OCI-LY3 (cell line): ENCODE data around the gene SELENON.

Experiments used
- H2AFZ ChIP-seq: fragments of 200-600, 300-600 bp; shearing (Covaris generic); 2 replicates; pipeline ENCODE4 v1.6.0; 2014; ENCODE audit warnings: antibody characterized with exemption, low read depth, low read length
- H3K27ac ChIP-seq: fragments of 200-600, 300-600 bp; sonication (generic); 2 replicates; pipeline ENCODE4 v1.5.1; 2014; ENCODE audit warnings: mild to moderate bottlenecking, low read length, moderate library complexity, mixed read lengths
- H3K27me3 ChIP-seq: fragments of 200-600, 300-600 bp; sonication (generic); 2 replicates; pipeline ENCODE4 v1.6.1; 2014; ENCODE audit warnings: low read depth, low read length, mixed read lengths
- H3K36me3 ChIP-seq: fragments of 200-600, 300-600 bp; sonication (generic); replicated peaks from 2 replicates; pipeline ENCODE3; 2014; ENCODE audit warnings: low read depth, low read length, mixed read lengths
- H3K4me1 ChIP-seq: fragments of 300-600, 200-600 bp; sonication (generic); 2 replicates; pipeline ENCODE4 v1.6.1; 2014; ENCODE audit warnings: low read length, mixed read lengths
- H3K4me2 ChIP-seq: fragments of 200-600, 300-600 bp; sonication (generic); 2 replicates; pipeline ENCODE4 v1.6.1; 2014; ENCODE audit warnings: low read length, mixed read lengths
- H3K4me3 ChIP-seq: fragments of 300-600, 200-600 bp; sonication (generic); 2 replicates; pipeline ENCODE4 v1.5.1; 2014; ENCODE audit warnings: antibody characterized with exemption, mild to moderate bottlenecking, low read length, moderate library complexity
- H3K79me2 ChIP-seq: fragments of 300-600, 200-600 bp; shearing (Covaris generic); 2 replicates; pipeline ENCODE4 v1.6.1; 2014; ENCODE audit warnings: mild to moderate bottlenecking, low read length, mixed read lengths
- H3K9ac ChIP-seq: fragments of 300-600, 200-600 bp; shearing (Covaris generic); 2 replicates; pipeline ENCODE4 v1.6.0; 2014; ENCODE audit warnings: mild to moderate bottlenecking, low read length, moderate library complexity
- H3K9me3 ChIP-seq: fragments of 200-600, 300-600 bp; shearing (Covaris generic); 2 replicates; pipeline ENCODE4 v1.6.1; 2014; ENCODE audit warnings: low read length, mixed read lengths; ENCODE audit not compliant: insufficient read depth
- H4K20me1 ChIP-seq: fragments of 200-600, 300-600 bp; sonication (generic); 2 replicates; pipeline ENCODE4 v1.6.1; 2016; ENCODE audit warnings: low read length, mixed read lengths; ENCODE audit not compliant: insufficient read depth
- CTCF ChIP-seq: fragments of 200-600, 300-600 bp; sonication (generic); IDR thresholded peaks from 2 replicates; pipeline ENCODE4 v1.5.1; 2014; ENCODE audit warnings: antibody characterized with exemption, low read length, low read depth
- EZH2phosphoT487 ChIP-seq: fragments of 200-600 bp; shearing (Covaris generic); IDR thresholded peaks from 2 replicates; pipeline ENCODE4 v1.6.1; 2018; ENCODE audit warnings: antibody characterized with exemption, mixed run types, low read depth

Gene SELENON

GRCh38 chr1:25779894-25780293, 20.1 kb upstream of the SELENON start:
- Histone ChIP-seq H4K20me1 (no peaks in the 10 kb centered on the region), H3K4me2 (no peak overlapping the region), H3K4me1 (peaks cover 6% of the 10 kb centered on the region; the same call in 1 of the 2 replicates), H3K9ac (no peak overlapping the region), H3K4me3 (no peak overlapping the region), H3K79me2 (no peaks in the 10 kb centered on the region), H3K9me3 (no peaks in the 10 kb centered on the region), H2AFZ (no peak overlapping the region), H3K27ac (no peak overlapping the region), H3K36me3 (no peaks in the 10 kb centered on the region), H3K27me3 (no peaks in the 10 kb centered on the region)
- no peak for TF ChIP-seq EZH2phosphoT487
- TF ChIP-seq CTCF: no peak

GRCh38 chr1:25780318-25781129, 19.5 kb upstream of the SELENON start:
- no peaks in the 10 kb centered on the region for H3K36me3 ChIP-seq
- no peak overlapping the region for H3K9ac ChIP-seq
- no peaks in the 10 kb centered on the region for H3K79me2 ChIP-seq
- H4K20me1 ChIP-seq: no peaks in the 10 kb centered on the region
- H3K27me3 ChIP-seq: no peaks in the 10 kb centered on the region
- H3K27ac ChIP-seq: no peak overlapping the region
- H3K4me1 ChIP-seq: no peaks in the 10 kb centered on the region
- H3K4me3 ChIP-seq: no peak overlapping the region
- TF ChIP-seq EZH2phosphoT487 (no peak), CTCF (no peak)
- no peaks in the 10 kb centered on the region for H3K9me3 ChIP-seq
- H2AFZ ChIP-seq: no peak overlapping the region
- no peak overlapping the region for H3K4me2 ChIP-seq

GRCh38 chr1:25781130-25781433, 18.9 kb upstream of the SELENON start:
- no peak overlapping the region for H3K4me3 ChIP-seq
- no peaks in the 10 kb centered on the region for H4K20me1 ChIP-seq
- no peak overlapping the region for H2AFZ ChIP-seq
- no peak for TF ChIP-seq CTCF
- TF ChIP-seq EZH2phosphoT487: no peak
- no peaks in the 10 kb centered on the region for H3K27me3 ChIP-seq
- no peaks in the 10 kb centered on the region for H3K36me3 ChIP-seq
- no peak overlapping the region for H3K27ac ChIP-seq
- H3K9ac ChIP-seq: no peak overlapping the region
- H3K4me1 ChIP-seq: no peaks in the 10 kb centered on the region
- no peaks in the 10 kb centered on the region for H3K79me2 ChIP-seq
- no peak overlapping the region for H3K4me2 ChIP-seq
- H3K9me3 ChIP-seq: no peaks in the 10 kb centered on the region

GRCh38 chr1:25782608-25783201, 17.3 kb upstream of the SELENON start:
- H3K36me3 ChIP-seq: no peaks in the 10 kb centered on the region
- no peak for TF ChIP-seq CTCF
- TF ChIP-seq EZH2phosphoT487: no peak
- no peak overlapping the region for H3K9ac ChIP-seq
- H3K4me2 ChIP-seq: no peak overlapping the region
- H3K79me2 ChIP-seq: no peaks in the 10 kb centered on the region
- H3K4me1 ChIP-seq: no peaks in the 10 kb centered on the region
- no peak overlapping the region for H2AFZ ChIP-seq
- no peak overlapping the region for H3K4me3 ChIP-seq
- no peaks in the 10 kb centered on the region for H3K27me3 ChIP-seq
- H3K9me3 ChIP-seq: no peaks in the 10 kb centered on the region
- H3K27ac ChIP-seq: no peak overlapping the region
- H4K20me1 ChIP-seq: no peaks in the 10 kb centered on the region
